Measurements from ENCODE around the gene CCR7. TPM values are rescaled to one million over a fixed set of nuclear protein-coding genes. Genes with fewer than 3 reads are reported as not detected.

The CCR7 gene
- total and polyA plus RNA-seq, 2 of the 13 experiments (the other 11 are each of a cell fraction or from before 2014, with no cell fraction given), result 0.04 to 0.53 TPM

DNA sequence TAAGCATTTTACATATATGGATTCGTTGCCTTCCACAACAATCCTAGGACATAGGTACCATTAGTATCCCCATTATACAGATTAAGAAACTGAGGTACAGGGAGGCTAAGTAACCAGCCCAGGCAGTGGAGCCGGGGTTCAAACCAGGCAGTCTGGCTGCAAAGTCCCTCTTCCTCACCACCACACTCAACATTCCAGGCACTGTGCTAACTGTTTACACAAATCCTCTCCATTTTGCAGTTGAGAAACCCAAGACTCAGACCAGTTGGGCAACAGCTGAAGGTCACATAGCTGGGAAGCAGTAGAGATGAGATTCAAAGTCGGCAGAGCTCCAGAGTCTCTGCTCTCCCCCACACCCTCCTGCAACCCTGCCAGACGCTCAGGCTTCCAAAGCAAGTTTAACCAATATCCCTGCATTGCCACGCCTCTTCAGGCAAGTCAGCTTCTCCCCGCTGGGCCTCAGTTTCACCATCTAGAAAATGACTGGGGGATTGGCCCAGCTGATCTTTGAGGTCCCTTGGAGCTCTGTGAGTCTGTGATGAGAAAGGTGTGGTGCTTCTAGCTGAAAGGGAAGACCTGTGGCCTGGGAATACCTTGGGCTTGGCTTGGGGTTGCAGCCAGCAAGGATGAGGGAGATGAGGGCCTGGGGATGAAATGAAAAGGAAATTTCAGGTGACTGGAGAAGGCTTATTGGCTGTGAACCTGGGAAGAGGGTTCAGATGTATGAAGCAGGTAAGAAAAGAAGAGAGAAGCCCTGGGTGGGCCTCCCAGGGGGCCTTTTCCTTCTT lies 14.0 kb downstream of the CCR7 start (continued):
- TF ChIP-seq, protein P1, sequence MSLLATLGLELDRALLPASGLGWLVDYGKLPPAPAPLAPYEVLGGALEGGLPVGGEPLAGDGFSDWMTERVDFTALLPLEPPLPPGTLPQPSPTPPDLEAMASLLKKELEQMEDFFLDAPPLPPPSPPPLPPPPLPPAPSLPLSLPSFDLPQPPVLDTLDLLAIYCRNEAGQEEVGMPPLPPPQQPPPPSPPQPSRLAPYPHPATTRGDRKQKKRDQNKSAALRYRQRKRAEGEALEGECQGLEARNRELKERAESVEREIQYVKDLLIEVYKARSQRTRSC (CRISPR knock-in tag; IDR thresholded peaks at IDR 0.05; ENCODE audit: low read depth), result no peak
- TF ChIP-seq, protein P2, sequence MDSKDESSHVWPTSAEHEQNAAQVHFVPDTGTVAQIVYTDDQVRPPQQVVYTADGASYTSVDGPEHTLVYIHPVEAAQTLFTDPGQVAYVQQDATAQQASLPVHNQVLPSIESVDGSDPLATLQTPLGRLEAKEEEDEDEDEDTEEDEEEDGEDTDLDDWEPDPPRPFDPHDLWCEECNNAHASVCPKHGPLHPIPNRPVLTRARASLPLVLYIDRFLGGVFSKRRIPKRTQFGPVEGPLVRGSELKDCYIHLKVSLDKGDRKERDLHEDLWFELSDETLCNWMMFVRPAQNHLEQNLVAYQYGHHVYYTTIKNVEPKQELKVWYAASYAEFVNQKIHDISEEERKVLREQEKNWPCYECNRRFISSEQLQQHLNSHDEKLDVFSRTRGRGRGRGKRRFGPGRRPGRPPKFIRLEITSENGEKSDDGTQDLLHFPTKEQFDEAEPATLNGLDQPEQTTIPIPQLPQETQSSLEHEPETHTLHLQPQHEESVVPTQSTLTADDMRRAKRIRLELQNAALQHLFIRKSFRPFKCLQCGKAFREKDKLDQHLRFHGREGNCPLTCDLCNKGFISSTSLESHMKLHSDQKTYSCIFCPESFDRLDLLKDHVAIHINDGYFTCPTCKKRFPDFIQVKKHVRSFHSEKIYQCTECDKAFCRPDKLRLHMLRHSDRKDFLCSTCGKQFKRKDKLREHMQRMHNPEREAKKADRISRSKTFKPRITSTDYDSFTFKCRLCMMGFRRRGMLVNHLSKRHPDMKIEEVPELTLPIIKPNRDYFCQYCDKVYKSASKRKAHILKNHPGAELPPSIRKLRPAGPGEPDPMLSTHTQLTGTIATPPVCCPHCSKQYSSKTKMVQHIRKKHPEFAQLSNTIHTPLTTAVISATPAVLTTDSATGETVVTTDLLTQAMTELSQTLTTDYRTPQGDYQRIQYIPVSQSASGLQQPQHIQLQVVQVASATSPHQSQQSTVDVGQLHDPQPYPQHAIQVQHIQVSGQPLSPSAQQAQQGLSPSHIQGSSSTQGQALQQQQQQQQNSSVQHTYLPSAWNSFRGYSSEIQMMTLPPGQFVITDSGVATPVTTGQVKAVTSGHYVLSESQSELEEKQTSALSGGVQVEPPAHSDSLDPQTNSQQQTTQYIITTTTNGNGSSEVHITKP (CRISPR knock-in tag; IDR thresholded peaks at IDR 0.05; ENCODE audit: low read depth), result no peak
- TF ChIP-seq HOXA5 (CRISPR knock-in tag; IDR thresholded peaks at IDR 0.05), result peak; percentile 95
- peak; percentile 91 for TF ChIP-seq NR2F2 (IDR thresholded peaks at IDR 0.05; ENCODE audit: borderline replicate concordance, low read depth)
- peak; percentile 97 for TF ChIP-seq ZNF766 (CRISPR knock-in tag; IDR thresholded peaks at IDR 0.05; ENCODE audit: borderline replicate concordance)
- TF ChIP-seq, protein P3, sequence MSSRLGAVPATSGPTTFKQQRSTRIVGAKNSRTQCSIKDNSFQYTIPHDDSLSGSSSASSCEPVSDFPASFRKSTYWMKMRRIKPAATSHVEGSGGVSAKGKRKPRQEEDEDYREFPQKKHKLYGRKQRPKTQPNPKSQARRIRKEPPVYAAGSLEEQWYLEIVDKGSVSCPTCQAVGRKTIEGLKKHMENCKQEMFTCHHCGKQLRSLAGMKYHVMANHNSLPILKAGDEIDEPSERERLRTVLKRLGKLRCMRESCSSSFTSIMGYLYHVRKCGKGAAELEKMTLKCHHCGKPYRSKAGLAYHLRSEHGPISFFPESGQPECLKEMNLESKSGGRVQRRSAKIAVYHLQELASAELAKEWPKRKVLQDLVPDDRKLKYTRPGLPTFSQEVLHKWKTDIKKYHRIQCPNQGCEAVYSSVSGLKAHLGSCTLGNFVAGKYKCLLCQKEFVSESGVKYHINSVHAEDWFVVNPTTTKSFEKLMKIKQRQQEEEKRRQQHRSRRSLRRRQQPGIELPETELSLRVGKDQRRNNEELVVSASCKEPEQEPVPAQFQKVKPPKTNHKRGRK (CRISPR knock-in tag; IDR thresholded peaks at IDR 0.05), result no peak
- no peak for TF ChIP-seq FOXP1 (IDR thresholded peaks at IDR 0.05)
- peak; percentile 98 for TF ChIP-seq FOXP1 (CRISPR knock-in tag; IDR thresholded peaks at IDR 0.05)
- TF ChIP-seq, protein P4, sequence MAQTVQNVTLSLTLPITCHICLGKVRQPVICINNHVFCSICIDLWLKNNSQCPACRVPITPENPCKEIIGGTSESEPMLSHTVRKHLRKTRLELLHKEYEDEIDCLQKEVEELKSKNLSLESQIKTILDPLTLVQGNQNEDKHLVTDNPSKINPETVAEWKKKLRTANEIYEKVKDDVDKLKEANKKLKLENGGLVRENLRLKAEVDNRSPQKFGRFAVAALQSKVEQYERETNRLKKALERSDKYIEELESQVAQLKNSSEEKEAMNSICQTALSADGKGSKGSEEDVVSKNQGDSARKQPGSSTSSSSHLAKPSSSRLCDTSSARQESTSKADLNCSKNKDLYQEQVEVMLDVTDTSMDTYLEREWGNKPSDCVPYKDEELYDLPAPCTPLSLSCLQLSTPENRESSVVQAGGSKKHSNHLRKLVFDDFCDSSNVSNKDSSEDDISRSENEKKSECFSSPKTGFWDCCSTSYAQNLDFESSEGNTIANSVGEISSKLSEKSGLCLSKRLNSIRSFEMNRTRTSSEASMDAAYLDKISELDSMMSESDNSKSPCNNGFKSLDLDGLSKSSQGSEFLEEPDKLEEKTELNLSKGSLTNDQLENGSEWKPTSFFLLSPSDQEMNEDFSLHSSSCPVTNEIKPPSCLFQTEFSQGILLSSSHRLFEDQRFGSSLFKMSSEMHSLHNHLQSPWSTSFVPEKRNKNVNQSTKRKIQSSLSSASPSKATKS (CRISPR knock-in tag; IDR thresholded peaks at IDR 0.05), result no peak
- TF ChIP-seq HNRNPK (IDR thresholded peaks at IDR 0.05; ENCODE audit: low read depth, low read length, poor library complexity, severe bottlenecking), result no peak
- no peak for TF ChIP-seq RARG (CRISPR knock-in tag; IDR thresholded peaks at IDR 0.05; ENCODE audit: low read depth)
- TF ChIP-seq ZNF264 (CRISPR knock-in tag; IDR thresholded peaks at IDR 0.05), result peak; percentile 97
- no peak; the same call in 1 of the 2 replicates for TF ChIP-seq ZNF354B (CRISPR knock-in tag; IDR thresholded peaks at IDR 0.05)
- TF ChIP-seq KLF9 (CRISPR knock-in tag; IDR thresholded peaks at IDR 0.05; ENCODE audit: low read depth), result peak; percentile 85; the same call in 1 of the 2 replicates
- TF ChIP-seq, protein P5, sequence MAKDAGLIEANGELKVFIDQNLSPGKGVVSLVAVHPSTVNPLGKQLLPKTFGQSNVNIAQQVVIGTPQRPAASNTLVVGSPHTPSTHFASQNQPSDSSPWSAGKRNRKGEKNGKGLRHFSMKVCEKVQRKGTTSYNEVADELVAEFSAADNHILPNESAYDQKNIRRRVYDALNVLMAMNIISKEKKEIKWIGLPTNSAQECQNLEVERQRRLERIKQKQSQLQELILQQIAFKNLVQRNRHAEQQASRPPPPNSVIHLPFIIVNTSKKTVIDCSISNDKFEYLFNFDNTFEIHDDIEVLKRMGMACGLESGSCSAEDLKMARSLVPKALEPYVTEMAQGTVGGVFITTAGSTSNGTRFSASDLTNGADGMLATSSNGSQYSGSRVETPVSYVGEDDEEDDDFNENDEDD (CRISPR knock-in tag; IDR thresholded peaks at IDR 0.05; ENCODE audit: borderline replicate concordance), result peak; percentile 78; the same call in 1 of the 2 replicates
- TF ChIP-seq KAT8 (CRISPR knock-in tag; IDR thresholded peaks at IDR 0.05), result peak; percentile 92
- TF ChIP-seq, protein P6, sequence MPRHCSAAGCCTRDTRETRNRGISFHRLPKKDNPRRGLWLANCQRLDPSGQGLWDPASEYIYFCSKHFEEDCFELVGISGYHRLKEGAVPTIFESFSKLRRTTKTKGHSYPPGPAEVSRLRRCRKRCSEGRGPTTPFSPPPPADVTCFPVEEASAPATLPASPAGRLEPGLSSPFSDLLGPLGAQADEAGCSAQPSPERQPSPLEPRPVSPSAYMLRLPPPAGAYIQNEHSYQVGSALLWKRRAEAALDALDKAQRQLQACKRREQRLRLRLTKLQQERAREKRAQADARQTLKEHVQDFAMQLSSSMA (CRISPR knock-in tag; IDR thresholded peaks at IDR 0.05), result no peak
- peak; percentile 74 for TF ChIP-seq ZNF768 (CRISPR knock-in tag; IDR thresholded peaks at IDR 0.05)
- no peak for TF ChIP-seq ATF1 (CRISPR knock-in tag; IDR thresholded peaks at IDR 0.05)
- TF ChIP-seq ZNF614 (CRISPR knock-in tag; IDR thresholded peaks at IDR 0.05; ENCODE audit: borderline replicate concordance), result peak; percentile 99
